GM04504 (cell line): ENCODE measurements around the gene PAX5.

Source experiments
- DNase-seq: peaks from one replicate; pipeline ENCODE4 v3.0.0-alpha.2; 2012; ENCODE audit warnings: low read depth

PAX5 gene

DNA sequence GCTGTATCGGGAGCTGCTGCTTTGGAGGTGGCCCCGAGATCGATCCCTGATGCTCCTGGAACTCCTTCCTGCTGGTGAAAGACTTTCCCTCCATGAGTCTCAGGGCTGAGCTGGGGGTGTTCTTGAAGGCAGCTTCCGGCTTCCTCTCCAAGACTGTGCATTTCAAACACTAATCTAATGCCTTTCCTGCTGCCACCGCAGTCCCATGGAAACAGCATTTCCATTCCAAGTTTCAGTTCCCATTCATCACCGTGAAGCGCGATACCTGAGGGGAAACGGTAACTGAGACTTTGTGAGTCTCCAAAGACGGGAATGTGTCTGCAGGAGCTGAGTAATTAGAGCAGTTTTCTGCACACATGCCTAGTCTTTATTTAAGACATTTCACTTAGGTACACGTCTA, 230.1 kb downstream of the PAX5 start:
- no peak for DNase-seq

DNA sequence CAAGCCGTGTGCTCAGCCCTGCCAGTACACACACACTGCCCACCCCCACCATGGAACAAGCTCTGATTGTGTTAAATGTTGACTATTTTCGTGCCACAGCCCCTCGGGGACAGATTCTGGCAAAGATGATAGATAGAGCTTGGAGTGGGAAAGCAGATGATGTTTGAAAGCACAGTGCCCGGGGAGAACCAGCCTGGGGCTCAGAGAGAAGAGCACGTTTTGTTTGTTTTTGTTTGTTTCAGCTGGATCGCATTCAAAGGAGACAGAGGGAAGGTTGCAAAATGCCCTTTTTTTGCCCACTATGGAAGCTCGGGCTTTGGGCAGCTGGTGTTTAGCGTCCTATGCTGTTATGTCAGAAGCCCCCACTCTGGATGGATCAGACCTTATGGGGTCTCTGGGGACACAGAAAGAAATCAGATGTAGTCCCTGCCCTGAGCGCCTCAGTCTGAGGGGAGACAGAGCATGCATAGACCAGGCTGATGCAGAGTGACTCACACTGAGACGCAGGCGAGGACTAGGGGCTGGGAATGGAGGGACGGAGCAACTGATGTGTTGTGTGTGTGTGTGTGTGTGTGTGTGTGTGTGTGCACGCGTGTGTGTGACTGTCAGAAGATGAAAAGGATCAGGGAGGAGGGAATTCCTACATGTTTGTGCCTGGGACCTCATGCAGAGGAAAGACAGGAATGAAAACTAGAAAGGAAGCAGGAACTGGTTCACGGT, 231.7 kb downstream of the PAX5 start:
- no peak for DNase-seq

DNA sequence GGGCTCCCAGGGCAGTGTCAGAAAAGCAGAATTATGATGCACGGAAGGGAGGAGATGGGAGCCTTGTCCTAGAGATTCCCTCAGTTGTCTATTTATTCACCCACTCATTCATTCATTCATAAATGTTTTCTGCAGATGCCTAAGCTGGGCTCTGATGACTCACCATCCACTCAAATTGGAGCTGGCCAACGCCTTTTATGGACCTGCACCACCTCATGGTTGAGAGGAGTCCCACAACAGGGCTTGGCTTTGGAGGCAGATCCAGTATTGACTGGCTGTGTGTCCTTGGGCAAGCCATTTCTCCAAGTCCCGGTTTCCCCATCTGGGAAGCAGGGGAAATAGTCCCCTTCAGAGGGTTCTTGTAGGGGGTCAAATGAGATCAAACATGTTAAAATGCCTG, 233.6 kb downstream of the PAX5 start:
- DNase-seq = no peak

DNA sequence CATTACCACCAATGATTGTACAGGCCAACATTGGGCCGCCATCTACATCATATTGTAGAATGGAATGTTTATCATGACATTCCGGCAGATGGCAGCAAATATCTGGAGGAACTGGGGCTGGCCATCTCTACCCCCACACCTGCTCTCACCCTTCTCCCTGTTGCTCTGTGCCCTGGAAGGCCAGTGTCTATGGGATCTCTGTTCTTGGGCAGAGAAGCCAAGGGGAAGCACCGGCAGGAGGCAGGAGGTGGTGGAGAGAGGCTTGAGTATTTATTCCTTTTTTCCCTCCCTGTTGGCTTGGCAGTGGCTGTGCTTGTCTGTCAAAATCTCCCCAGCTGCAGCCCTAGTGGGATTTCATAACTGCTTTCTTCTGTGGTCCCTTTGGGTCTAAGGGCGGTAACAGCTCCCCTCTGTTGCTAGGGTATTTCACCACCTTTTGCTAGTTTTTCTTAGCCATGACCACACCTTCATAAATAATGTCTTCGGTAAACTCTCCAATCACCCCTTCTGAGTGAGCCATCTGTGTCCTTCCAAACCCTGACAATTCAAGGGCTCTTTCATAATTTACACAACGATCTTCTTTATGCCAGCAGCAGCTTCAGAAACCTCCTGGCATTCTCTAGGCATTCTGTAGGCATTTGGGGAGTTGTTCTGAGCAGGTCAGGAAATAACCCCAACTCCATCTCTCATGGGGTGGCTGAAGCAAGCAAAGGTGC, 235.6 kb downstream of the PAX5 start:
- DNase-seq = no peak

DNA sequence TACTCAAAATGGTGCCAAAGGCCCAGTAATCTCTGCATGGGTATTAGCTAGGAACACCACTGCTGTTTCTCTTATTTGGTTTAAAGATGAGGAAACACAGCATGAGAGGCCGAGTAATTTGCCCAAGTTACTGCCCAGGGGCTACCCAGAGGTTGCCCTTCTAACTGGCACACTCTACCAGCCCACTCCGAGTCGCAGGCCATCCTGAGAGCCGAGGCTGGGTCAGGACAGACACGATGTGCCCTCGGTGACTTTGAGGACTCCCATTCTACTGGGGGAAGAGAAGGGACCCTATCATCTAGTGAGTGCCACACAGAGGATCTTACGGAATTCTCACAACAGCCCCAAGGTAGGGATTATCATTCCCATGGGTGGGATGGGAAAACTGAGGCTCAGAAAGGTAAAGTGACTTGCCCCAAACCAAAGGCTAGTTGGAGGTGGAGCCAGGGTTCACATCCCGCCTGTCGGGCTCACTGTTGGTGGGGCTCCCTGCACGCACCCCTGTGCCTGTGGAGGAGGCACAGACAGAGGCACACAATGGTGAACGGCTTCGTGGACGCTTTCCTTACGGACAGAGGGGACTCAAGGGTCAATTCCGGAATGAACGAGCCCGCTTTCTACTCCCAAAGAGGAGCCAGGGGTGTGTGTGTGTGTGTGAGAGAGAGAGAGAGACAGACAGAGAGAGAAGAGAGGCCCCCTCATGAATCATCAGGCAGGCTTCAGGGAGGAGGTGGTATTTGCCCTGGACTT, 236.4 kb downstream of the PAX5 start:
- DNase-seq = no peak

DNA sequence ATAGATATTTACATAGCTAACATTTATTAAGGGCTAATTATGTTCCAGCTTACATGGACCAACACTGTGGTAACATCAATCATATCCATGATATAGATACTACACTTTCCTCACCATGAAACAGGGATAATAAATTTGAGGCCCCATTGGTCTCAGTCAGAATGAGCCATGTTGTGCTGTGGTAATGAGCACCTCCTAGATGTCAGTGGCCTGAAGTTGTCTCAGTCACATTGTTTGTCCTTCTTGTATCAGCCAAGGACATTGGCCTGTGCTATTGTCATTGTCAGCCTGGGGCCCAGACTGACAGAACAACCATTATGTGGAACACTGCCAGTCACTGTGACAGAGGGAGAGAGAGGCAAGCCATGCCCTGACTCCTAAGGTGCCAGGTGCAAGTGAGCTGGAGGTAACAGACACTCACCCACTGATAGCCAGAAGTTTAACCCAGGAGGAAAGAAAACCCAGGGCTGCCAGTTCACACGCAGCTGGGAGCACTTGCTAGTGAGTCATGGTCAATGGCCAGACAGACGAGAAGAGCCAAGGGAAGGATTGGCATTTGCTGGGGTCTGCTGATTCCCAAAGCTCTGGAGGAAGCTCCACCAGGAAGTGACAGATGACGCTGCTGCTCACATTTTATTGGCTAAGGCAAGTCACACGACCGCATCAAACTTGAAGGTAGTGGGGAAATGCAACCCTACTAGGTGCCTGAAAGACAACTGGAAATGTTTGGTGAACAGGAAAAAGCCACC, 237.2 kb downstream of the PAX5 start:
- DNase-seq = no peak

DNA sequence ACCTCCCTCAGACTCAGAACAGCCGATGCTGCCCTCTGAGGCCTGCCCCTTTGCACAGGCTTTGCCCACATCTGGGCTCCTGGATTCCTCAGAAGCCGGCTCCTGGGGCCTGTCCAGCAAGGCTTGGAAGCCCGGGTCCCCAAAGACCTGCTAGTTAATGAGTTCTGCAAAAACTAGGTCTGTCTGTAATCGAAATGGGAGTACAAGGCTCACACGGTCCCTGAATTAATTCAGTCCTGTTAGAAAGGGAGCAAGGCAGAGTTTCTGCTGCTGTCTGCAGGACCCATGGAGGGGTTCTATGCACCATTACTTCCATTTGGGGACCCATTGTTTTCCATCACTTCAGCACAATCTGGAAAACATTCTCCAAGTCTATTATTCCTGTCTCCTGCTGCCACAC, 239.6 kb downstream of the PAX5 start:
- no peak for DNase-seq

DNA sequence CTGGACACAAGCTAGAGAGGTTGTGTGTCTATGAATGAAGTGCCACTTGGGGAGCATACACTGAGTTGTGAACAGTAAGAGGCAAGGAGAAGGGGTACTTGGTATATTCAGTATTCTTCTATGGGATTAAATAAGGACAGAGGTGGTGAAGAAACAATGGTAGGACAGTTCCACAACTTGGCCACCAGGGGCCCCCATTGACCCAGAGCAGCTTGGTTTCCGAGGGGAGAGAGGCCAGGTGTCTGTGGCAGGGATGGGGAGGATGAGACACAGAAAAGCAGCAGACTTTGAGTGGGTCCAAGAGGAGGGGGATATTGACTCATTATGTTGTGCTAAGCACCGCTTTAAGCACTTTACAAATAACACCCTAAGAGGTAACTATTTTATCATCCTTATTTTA, 240.8 kb downstream of the PAX5 start:
- DNase-seq = no peak

DNA sequence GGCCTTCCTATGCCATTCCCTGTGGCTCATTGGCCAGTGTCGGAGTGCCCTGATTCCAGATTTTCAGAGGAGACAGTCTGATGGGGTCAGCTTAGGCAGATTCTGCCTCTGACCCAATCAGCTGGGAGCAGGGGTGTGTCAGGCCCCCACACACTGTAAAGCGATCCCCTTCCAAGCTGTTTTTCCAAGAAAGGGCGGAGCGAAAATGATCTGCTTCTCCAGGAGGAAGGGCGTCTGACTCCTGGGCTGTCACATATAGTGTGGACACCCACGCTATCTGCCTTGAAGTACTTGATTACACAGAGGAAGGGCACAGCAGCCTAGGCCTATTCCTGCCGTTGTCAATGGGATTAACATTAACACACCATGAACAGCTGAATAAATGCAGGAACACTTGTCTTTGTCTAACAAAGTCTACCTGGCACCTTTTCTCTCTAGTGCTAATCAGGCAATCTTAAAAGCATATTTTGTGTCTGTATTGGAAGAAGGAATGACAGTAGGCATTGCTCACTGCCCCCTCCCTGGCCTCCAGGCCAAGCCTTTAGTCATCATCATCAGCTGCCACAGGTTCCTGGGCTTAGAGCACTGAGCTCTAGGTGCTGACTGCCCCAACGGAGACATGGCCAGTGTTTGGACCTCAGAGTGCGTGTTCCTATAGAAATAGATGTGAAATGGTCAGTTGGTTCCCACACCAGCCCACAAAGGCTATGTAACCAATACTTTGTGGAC, 242.7 kb downstream of the PAX5 start:
- no peak for DNase-seq

DNA sequence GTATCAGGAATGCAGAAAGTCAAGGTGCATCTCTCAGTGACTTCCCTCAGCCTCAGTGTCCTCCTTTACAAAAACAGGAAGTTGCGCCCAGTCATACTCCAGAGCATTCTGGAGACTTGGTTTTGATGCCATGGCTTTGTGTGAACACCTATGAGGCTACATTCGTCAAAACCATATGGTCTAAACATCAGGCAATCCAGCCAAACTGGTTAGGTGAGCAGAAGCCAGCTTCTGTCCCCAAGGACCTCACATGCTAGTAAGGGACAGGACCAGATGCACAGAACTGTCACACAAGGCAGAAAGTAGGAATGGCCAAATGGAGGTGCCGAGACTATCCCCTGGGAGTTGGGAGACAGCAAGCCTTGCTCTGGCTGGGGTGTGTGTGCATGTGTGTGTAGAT, 244.2 kb downstream of the PAX5 start:
- DNase-seq = no peak

DNA sequence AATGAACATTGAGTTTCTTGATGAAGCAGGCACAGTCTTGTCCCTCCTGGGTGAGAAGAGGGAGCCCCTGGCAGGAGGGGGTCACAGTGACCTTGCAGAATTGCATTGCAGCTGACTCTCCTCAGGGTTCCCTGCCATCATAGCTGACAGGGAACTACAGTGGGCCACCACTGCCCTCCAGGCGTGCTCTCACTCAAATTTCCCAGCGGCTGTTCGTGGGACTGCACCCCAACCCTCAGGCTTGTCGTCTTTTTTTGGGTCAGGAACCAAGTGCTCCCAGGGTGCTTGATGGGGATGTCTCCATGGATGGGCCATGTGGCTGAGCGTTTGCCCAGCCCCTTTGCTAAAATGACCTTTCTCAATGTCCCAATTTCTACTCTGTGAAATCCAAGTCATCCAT, 245.5 kb downstream of the PAX5 start:
- DNase-seq = no peak

DNA sequence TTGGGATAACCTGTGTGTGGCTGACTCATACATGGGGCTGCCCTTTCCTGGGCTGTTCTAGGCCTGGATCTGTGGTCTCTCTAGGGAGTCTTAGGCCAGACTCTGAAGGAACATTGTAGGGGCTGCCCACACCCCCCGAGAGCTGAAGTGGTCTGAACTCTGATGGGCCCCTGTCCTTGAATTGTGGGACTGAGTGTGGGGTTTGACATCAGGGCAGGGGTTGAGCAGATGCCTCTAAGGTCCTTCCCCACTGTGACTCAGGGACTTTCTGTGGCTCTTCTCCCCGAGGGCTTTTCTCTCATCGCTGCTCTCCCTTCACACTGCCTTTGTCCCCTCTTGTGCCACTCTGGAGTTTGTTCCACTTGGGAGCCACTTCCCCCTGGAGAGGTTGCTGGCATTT, 246.4 kb downstream of the PAX5 start:
- DNase-seq = no peak
